NCI-H1417 (cell line): ENCODE results near the gene COL18A1.
"Not testable (repeated sequence)": the region's sequence is repeated elsewhere in the genome, so short reads cannot be mapped to it uniquely, and the experiment has no call there.

Source experiments
- DNase-seq, 3 experiments: peaks; one replicate each; lab custom pipeline; 2025; lab: John Stamatoyannopoulos, UW

COL18A1 gene

DNA sequence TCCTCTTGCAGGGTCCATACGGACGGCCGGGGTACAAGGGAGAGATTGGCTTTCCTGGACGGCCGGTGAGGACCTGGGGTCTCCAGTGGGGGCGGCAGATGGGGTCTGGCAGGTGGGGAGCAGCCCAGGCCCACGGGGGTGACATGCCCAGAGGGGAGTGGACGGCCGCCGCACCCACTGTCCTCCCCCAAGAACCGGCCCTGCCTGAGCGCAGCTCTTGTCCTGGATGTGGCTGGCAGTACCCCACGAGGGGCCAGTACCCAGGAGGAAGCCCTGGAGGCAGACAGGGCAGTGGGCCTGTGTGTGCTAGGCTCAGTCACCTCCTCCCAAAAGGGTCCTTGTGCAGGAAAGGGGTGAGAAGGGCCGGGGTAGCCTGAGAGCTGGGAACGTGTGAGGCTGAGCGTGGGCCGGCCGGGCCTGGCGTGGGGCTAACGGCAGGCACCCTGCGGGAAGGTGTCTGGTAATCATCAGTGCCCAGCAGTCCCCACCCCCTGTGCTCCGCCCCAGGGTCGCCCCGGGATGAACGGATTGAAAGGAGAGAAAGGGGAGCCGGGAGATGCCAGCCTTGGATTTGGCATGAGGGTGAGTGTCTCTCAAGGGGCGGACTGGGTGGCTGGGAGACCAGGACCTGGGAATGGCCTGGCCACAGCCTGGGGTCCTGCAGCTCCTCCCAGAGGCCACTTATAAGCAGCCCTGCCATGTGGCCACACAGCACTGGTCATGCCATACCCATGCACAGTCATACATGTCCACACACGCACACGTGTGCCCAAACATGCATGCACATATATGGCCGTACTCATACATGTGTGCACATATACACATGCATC, 90.1 kb downstream of the COL18A1 start:
- no peak for DNase-seq

DNA sequence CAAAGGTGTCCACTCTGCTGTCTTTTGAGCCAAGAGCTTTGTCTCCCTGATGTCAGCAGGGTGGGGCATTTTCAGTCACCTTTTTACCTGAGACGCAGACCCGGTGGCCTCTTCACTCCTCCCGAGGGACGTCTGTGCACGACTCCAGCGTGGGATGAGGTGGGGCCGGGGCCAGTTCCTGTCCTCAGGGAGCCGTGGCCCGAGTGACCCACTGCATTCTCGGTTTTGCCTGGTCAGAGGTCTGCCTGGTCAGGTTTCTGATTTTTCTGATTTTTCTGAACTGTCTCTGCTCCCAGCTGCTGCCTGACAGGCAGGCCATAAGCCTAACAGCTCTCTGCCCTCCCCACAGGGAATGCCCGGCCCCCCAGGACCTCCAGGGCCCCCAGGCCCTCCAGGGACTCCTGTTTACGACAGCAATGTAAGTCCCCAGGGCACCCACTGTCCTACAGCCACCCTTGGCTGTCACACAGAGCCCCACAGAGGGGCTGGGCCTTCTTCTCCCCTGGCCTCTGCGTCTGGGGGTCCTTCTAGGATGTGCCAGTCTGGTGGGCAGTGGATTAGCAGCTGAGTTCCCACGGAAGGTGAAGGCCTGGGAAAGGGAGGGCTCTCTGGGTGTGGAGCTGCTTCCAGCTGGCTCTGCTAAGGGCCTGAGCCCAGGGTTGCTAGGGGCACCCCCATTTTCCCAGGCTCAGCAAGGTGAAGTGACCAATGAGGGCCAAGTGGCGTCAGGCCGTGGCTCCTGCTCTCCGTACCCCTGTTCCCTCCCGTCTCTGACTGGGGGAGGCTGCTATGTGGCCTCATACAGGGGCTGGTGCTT, 91.4 kb downstream of the COL18A1 start:
- DNase-seq: no peak

DNA sequence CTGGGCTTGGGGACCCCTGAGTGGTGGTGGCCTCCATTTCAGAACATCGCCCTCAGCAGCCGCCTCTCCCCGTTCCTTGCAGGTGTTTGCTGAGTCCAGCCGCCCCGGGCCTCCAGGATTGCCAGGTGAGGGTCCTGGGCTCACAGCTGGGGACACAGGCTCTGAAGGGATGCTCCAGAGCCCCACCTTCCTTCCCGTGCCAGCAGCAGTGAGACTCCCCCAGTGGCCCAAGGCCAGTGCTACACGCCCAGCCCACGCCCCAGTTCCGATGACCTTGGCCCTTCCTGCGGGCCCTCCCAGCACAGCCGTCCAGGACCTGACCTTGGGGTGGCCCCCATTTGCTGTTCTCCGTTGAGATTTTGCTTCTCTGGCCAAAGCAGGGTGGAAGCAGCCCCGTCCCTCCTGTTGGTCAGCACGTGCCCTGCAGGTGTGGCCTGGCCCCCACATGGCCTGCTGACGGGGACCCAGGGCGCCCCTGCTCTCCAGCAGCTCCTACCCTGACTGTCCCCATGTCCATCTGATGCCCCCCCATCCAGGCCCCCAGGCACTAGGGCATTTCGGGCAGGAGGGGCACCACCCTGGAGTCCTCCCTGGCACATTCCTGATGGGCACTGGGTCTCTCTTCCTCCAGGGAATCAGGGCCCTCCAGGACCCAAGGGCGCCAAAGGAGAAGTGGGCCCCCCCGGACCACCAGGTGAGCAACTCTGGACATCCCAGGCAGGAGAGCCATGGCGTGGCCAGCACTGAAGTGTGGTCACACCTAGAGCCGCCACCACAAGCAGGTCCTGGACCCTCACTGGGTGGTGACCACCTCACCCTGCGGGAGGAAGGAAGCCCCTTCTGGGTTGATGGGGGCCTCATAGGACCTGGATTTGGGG, 92.2 kb downstream of the COL18A1 start:
- DNase-seq: no peak

DNA sequence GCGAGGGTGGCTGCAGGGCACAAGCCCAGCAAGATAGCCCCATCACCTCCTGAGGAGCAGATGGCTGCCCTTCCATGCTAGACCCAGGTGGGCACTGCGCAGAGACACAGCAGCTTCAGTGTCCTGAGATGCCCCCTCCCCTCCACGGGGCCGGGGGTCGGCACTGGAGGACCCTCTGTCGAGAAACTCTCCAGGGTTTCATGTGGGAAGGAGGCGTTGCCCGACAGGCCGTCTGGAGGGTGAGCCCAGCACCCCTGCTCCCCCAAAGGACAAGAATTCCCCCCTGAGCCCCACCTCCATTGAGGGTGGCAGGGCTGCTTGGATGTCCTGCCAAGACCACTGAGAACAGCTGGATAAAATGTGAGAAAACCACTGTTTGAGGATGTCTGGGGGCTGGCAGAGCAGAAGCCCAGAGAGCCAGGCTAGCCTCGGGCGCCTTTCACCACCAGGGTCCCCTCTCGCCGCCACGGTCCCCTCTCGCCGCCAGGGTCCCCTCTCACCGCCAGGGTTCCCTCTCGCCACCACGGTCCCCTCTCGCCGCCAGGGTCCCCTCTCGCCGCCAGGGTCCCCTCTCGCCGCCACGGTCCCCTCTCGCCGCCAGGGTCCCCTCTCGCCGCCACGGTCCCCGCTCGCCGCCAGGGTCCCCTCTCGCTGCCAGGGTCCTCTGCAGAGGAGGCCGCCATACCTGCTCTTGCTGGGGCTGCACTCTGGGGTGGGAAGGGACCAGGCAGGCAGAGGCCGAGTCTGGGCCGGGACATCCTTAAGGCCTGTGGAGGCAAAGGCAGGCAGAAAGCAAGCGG, 93.1 kb downstream of the COL18A1 start:
- DNase-seq: no peak

DNA sequence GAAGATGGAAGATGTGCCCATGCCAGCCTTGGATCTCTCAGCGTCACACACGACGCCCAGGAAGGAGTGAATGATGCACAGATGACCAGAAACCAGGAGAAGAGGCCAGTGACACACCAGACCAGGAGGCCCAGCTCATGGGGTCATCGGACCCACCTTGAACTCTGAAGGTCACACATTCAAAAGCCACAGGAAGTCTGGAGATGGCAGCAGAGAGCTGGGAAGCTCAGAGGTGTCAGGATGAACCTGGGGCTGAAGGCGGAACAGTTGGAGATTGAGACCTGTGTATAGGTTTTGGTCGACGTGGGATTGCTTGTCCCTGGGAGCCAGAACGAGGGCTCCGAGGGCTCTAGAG, 93.7 kb downstream of the COL18A1 start:
- DNase-seq: no peak

DNA sequence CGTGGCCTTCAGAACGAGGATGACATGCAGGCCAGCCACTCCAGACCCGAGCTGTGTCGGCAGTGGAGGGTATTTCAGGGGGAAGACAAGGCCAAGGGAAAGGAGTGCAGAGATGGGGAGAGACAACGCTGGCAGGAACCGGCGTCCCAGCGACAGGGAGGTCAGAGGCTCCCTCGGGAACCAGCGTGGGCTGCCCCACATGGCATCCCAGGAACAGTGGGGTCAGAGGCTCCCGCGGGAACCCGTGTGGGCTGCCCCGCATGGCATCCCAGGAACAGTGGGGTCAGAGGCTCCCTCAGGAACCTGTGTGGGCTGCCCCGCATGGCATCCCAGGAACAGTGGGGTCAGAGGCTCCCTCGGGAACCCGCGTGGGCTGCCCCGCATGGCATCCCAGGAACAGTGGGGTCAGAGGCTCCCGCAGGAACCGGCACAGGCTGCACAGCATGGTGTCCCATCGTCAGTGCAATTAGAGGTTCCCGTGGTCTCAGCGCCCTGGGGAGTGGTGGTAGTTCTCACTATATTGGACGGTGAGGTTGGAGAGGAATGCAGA, 94.3 kb downstream of the COL18A1 start:
- no peak for DNase-seq

DNA sequence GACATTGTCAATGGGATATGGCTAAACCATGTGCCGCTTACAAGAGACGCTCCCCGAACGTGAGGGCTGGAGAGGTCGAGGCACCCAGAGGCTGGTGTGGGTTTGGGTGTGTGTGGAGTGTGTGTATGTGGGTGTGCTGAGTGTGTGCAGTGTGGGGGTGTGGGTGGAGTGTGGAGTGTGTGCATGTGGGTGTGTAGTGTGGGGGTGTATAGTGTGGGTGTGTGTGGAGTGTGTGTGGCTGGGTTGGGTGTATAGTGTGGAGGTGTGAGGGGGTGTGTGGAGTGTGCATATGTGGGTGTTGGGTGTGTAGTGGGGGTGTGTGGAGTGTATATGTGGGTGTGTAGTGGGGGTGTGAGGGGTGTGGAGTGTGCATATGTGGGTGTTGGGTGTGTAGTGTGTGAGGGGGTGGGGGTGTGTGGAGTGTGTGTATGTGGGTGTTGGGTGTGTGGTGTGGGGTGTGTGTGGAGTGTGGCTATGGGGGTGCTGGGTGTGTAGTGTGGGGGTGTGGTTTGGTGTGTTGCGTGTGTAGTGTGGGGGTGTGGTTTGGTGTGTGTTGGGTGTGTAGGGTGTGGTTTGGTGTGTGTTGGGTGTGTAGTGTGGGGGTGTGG, 95.1 kb downstream of the COL18A1 start:
- DNase-seq: no peak

DNA sequence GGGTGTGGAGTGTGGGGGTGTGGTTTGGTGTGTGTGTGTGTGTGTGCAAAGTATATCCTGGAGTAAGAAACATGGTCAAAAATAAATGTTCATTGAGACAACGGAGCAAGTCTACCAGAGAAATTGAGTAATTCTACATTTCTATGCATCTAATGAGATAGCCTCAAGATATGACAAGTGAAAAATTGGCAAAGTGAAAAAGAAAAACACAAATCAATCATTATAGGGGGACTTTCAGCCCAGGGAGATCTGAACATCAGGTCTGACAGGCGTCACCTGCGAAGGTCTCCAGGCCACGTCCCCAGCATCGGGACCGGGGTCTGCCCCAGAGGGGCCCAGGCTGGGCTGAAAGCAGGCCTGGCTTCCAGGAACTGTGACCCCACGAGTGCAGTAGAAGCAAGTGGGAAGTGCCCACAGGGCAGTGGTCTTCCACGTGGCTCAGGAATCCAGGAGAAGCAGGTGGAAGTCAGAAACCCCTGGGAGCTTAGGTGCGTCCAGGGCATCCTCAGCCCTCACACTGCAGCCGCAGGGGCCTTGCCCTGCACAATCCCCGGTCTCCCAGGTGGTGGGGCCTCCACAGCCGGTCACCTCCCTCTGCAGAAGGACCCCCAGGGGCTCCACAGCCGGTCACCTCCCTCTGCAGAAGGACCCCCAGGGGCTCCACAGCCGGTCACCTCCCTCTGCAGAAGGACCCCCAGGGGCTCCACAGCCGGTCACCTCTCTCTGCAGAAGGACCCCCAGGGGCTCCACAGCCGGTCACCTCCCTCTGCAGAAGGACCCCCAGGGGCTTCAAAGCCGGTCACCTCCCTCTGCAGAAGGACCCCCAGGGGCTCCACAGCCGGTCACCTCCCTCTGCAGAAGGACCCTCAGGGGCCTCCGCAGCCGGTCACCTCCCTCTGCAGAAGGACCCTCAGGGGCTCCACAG, 96.4 kb downstream of the COL18A1 start:
- DNase-seq: not testable (repeated sequence)

DNA sequence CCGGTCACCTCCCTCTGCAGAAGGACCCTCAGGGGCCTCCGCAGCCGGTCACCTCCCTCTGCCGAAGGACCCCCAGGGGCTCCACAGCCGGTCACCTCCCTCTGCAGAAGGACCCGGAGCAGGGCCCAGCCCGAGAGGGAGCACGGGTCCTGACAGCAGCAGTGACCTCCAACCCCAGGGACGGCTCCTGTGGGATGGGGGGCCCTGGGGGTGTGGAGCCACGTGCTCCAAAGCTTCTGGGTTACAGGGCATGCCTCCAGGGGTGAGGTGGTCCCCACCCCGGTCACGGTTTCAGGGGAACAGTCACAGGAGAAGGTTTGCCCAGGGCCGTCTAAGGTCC, 97.0 kb downstream of the COL18A1 start:
- no peak for DNase-seq

DNA sequence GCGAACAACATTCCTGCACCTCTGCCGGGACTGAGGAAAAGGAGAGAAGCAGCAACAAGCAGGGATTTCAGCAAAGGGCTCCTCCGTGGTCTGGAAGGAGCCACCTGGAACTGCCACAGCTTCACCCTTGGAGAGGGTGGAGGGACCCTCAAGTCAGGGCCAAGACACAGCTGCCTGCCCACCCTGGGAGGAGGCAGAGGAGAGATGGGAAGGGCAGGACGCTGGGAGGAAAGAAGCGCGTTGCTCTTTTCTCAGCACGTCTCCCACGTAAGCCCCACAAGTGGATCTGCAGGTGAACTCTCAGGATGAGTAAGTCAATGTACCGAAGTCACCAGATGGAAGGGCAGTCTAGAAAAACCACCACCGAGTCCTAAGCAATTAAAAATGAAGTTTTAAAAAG, 97.6 kb downstream of the COL18A1 start:
- peak in 1 of 3 experiments; percentile 46 for DNase-seq

DNA sequence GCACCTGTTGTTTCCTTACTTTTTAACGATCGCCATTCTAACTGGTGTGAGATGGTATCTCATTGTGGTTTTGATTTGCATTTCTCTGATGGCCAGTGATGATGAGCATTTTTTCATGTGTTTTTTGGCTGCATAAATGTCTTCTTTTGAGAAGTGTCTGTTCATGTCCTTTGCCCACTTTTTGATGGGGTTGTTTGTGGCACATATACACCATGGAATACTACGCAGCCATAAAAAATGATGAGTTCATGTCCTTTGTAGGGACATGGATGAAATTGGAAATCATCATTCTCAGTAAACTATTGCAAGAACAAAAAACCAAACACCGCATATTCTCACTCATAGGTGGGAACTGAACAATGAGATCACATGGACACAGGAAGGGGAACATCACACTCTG, 98.3 kb downstream of the COL18A1 start:
- DNase-seq: not testable (repeated sequence)

DNA sequence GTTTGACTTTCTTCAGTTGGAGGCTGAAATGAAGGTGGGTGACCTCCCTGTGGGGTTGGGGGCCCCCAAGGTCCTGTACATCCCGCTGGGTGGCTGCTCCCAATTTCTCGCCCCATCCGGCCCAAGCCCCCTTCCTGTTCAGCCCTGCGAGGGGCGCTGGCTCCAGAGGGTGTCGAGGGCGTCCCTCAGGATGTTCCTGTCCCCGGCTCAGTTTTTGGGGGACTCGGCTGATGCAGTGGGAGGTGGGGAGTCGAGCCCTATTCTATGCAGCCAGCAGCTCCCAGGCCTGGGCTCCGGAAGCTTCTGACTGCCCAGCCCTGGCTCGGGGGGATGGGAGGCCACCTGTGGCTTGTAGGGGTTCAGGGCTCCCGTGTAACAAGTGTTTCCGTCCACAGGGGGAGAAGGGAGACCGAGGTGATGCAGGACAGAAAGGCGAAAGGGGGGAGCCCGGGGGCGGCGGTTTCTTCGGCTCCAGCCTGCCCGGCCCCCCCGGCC, 99.1 kb downstream of the COL18A1 start:
- DNase-seq: no peak

DNA sequence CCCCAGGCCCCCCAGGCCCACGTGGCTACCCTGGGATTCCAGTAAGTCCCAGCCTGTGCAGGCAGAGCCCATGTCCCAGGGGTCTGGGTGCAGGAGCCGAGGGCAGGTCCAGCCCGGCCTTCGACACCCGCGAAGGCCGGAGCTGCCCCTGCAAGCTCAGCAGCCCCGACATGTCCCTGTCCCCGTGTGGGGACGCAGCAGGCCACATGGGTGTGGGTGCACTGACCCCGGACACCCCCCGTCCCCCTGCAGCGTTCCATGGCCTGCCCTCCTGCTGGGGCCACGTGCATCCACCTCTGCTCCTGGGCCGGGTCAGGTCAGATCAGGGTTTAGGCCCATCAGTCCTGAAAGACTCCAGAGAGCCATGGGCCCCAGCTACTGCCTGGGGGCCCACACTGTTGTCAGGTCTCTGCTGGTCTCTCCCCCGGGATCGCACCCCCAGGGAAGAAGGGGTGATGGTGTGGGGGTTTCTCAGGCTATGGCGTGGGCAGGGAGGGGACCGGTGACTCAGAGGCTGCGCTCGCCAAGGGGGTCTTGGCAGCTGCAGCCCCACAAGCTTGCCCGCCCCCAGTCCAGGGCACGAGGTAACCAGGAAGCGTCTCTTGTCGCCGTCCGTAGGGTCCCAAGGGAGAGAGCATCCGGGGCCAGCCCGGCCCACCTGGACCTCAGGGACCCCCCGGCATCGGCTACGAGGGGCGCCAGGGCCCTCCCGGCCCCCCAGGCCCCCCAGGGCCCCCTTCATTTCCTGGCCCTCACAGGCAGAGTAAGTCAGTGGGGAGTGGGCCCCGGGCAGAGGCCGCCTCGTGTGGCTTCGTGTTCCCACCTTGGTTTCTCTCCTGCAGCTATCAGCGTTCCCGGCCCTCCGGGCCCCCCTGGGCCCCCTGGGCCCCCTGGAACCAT, 99.8 kb downstream of the COL18A1 start:
- no peak for DNase-seq

DNA sequence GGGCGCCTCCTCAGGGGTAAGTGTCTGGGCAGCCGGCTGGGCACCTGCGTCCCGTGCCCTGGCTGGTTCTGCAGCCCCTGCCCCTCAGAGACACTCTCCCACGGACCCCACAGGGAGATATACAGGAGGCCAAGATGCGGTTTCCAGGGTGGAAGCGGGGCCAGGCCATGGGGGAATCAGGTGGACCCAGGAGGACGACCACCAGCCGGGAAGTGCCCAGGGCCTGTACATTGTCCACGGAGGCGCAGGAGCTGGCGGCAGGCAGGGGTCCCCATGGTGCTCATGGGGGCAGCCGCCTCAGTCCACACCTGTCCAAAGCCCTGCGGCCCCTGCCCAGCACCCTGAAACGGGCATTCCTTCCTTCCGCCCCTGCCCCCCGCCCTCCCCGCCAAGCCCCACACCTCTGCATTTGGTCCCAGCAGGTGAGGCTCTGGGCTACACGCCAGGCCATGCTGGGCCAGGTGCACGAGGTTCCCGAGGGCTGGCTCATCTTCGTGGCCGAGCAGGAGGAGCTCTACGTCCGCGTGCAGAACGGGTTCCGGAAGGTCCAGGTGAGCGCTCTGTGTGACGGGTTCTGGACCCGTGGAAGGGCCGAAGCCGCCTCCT, 100.6 kb downstream of the COL18A1 start:
- DNase-seq: peak in 2 of 3 experiments; percentile 49 to 67

DNA sequence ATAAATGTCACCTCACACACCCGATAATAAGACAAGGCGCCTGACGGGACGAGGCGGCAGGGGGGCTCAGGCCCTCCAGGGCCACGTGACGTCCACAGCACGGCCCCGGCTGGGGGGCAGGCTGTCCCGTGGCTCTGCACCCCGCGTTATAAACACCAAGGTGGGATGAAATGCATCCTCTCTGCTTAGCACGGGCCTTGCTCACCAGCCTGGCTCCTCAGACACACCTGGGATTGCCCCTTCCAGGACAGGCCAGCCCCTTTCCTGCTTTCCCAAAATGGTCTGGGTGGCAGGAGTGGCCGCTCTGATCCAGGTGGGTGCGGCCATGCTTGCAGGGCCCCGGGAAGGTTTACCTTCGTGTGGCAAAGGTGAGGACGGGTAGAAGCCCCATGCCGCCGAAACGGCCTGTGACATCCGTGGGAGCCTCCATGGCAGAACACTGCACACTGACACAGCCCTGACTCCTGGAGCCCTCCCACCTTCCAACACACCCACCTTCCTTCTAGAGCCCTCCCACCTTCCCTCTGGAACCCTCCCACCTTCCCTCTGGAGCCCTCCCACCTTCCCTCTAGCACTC, 101.4 kb downstream of the COL18A1 start:
- DNase-seq: peak in 1 of 3 experiments; percentile 33

DNA sequence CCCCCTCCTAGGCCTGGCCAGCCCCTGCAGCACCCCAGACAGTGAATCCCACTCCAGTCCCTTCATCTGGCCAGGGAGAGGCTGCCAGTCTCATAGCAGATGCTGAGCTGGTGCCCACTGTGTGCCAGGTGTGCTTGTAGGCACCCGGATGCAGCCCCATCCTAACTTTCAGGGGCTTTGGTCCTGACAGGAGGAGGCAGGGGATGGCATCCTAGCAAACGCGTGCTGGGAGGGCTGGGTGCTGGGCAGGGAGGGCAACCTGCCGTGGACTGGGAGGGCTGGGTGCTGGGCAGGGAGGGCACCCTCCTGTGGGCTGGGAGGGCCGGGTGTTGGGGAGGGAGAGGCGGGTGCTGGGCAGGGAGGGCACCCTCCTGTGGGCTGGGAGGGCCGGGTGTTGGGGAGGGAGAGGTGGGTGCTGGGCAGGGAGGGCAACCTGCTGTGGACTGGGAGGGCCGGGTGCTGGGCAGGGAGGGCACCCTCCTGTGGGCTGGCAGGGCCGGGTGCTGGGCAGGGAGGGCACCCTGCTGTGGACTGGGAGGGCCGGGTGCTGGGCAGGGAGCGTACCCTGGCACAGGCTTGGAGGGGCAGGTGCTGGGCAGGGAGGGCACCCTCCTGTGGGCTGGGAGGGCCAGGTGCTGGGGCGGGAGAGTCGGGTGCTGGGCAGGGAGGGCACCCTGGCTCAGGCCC, 102.0 kb downstream of the COL18A1 start:
- DNase-seq: peak in 2 of 3 experiments; percentile 46 to 58

DNA sequence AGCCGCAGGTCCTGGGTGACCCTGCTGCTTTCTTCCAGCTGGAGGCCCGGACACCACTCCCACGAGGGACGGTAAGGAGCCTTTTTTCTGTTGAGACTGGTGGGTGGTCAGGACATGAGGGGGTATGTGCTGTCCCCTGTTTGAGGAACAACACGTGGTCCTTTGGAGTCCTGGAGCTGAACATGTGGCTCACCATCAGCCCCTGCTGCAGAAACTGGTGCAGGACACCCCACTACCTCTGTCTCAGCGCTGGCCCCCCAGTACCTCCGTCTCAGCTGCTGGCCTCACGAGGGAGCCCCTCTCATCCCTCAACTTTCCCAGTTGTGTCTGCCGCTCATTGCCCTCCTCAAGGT, 102.5 kb downstream of the COL18A1 start:
- DNase-seq: no peak
